ENCODE results near the gene TICAM1. TPM values are rescaled to one million over a fixed set of nuclear protein-coding genes. Genes with fewer than 3 reads are reported as not detected.
A peak's percentile ranks its signal among the peaks of the same experiment; 100 is the strongest.

TICAM1 gene
- total and polyA plus RNA-seq, 2 of the 13 experiments (the other 11 are each of a cell fraction or from before 2014, with no cell fraction given): 0.33 to 0.95 TPM

DNA sequence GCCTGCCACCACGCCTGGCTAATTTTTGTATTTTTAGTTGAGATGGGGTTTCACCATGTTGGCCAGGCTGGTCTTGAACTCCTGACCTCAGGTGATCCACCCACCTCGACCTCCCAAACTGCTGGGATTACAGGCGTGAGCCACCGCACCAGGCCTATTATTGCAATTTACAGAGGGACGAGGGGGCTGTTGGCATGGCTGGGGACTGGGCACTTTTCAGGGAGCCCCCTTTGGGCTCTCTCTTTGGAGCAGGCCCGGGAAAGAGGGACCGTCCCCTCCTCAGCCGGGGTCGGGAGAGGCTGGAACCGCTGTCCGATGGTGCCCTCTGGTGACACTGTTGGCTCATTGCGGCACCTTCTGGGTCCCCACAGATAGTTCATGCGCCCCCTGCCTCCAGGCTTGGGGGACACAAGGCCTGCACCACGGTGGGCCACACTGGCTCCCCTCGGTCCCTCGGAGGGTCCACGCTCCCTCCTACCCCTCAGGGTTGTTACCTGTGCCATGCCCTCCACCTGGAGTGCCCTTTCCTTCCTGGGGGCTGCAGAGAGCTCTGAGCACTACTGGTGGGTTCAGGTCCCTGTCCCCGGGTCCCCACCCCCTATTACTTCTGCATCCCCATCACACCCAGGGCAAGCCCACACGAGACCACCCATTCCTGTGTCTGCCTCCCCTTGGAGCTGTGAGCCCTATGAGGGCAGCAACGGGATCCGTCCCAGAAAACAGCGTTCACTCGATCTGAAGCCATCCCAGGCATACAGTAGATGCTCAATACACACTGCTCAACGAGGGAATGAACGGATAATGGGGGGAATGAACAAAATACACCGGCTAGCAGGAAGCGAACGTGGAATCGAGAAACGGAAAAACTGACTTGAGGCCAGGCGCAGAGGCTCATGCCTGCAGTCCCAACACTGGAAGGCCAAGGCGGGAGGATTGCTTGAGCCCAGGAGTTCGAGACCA, 27.5 kb downstream of the TICAM1 start (continued):
- TF ChIP-seq, protein P1, sequence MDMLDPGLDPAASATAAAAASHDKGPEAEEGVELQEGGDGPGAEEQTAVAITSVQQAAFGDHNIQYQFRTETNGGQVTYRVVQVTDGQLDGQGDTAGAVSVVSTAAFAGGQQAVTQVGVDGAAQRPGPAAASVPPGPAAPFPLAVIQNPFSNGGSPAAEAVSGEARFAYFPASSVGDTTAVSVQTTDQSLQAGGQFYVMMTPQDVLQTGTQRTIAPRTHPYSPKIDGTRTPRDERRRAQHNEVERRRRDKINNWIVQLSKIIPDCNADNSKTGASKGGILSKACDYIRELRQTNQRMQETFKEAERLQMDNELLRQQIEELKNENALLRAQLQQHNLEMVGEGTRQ (IDR thresholded peaks at IDR 0.05; ENCODE audit: low read depth, low read length): no peak
- TF ChIP-seq, protein P1 (CRISPR knock-in tag; IDR thresholded peaks at IDR 0.05; ENCODE audit: borderline replicate concordance): no peak
- TF ChIP-seq, protein P2, sequence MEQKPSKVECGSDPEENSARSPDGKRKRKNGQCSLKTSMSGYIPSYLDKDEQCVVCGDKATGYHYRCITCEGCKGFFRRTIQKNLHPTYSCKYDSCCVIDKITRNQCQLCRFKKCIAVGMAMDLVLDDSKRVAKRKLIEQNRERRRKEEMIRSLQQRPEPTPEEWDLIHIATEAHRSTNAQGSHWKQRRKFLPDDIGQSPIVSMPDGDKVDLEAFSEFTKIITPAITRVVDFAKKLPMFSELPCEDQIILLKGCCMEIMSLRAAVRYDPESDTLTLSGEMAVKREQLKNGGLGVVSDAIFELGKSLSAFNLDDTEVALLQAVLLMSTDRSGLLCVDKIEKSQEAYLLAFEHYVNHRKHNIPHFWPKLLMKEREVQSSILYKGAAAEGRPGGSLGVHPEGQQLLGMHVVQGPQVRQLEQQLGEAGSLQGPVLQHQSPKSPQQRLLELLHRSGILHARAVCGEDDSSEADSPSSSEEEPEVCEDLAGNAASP (CRISPR knock-in tag; IDR thresholded peaks at IDR 0.05; ENCODE audit: borderline replicate concordance): peak; percentile 45; the same call in 1 of the 2 replicates
- no peak for TF ChIP-seq ZNF343 (CRISPR knock-in tag; IDR thresholded peaks at IDR 0.05)
- no peak for TF ChIP-seq SMARCE1 (IDR thresholded peaks at IDR 0.05; ENCODE audit: borderline replicate concordance)
- TF ChIP-seq, protein P3, sequence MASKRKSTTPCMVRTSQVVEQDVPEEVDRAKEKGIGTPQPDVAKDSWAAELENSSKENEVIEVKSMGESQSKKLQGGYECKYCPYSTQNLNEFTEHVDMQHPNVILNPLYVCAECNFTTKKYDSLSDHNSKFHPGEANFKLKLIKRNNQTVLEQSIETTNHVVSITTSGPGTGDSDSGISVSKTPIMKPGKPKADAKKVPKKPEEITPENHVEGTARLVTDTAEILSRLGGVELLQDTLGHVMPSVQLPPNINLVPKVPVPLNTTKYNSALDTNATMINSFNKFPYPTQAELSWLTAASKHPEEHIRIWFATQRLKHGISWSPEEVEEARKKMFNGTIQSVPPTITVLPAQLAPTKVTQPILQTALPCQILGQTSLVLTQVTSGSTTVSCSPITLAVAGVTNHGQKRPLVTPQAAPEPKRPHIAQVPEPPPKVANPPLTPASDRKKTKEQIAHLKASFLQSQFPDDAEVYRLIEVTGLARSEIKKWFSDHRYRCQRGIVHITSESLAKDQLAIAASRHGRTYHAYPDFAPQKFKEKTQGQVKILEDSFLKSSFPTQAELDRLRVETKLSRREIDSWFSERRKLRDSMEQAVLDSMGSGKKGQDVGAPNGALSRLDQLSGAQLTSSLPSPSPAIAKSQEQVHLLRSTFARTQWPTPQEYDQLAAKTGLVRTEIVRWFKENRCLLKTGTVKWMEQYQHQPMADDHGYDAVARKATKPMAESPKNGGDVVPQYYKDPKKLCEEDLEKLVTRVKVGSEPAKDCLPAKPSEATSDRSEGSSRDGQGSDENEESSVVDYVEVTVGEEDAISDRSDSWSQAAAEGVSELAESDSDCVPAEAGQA (IDR thresholded peaks at IDR 0.05; ENCODE audit: low read depth): no peak
- TF ChIP-seq, protein P3 (CRISPR knock-in tag; IDR thresholded peaks at IDR 0.05; ENCODE audit: borderline replicate concordance): no peak
- peak; percentile 65 for TF ChIP-seq ZFX (CRISPR knock-in tag; IDR thresholded peaks at IDR 0.05; ENCODE audit: low read depth)
- no peak for TF ChIP-seq SNAI1 (CRISPR knock-in tag; IDR thresholded peaks at IDR 0.05; ENCODE audit: borderline replicate concordance)
- no peak for TF ChIP-seq ZNF432 (CRISPR knock-in tag; IDR thresholded peaks at IDR 0.05; ENCODE audit: borderline replicate concordance)
- TF ChIP-seq MATR3 (CRISPR knock-in tag; IDR thresholded peaks at IDR 0.05): no peak
- no peak for TF ChIP-seq ZNF670 (CRISPR knock-in tag; IDR thresholded peaks at IDR 0.05; ENCODE audit: borderline replicate concordance)

All from HepG2 (cell line).